Lower leg skin (tissue), 3 donors: Measurements from ENCODE around the gene EPHB2.

Experiments
- CTCF ChIP-seq, 3 donors: fragments of 450-650 bp; IDR thresholded peaks; one replicate each; pipeline ENCODE4 v1.5.1; 2016; ENCODE audit warnings: antibody characterized with exemption in 3 of 3, mild to moderate bottlenecking in 3 of 3, moderate library complexity in 2 of 3
- POLR2A ChIP-seq, 2 donors: fragments of 450-650 bp; IDR thresholded peaks; one replicate each; pipeline ENCODE4 v1.6.1; 2016 to 2017; ENCODE audit warnings: antibody characterized with exemption in 2 of 2, mild to moderate bottlenecking in 1 of 2, moderate library complexity in 1 of 2

- no peak for TF ChIP-seq POLR2A (IDR thresholded peaks at IDR 0.05)
- TF ChIP-seq CTCF (IDR thresholded peaks at IDR 0.05): no peak
These were observed 89.3 kb downstream of the EPHB2 start for GRCh38 chr1:22799971-22800370.
